GM13976 (cell line): ENCODE measurements around the gene MID1IP1.

Experiments used
- DNase-seq: peaks from one replicate; pipeline ENCODE4 v3.0.0; 2012; ENCODE audit warnings: low spot score
- in situ Hi-C: fragments of 300-500 bp; cut with MboI; formaldehyde crosslinking; loops from one replicate; pipeline ENCODE4 v1.12.0; 2022; ENCODE audit warnings: low sequenced_read_pairs, mixed read lengths, inconsistent platforms; ENCODE audit not compliant: unreplicated experiment
- TF ChIP-seq, protein P1 (sequence below): IDR thresholded peaks from 2 replicates; pipeline ENCODE4 v1.5.1; 2012; ENCODE audit warnings: borderline replicate concordance, mild to moderate bottlenecking; ENCODE audit not compliant: insufficient read depth; ENCODE audit errors: extremely low read depth, missing control alignments, control extremely low read depth

MID1IP1 gene

DNA sequence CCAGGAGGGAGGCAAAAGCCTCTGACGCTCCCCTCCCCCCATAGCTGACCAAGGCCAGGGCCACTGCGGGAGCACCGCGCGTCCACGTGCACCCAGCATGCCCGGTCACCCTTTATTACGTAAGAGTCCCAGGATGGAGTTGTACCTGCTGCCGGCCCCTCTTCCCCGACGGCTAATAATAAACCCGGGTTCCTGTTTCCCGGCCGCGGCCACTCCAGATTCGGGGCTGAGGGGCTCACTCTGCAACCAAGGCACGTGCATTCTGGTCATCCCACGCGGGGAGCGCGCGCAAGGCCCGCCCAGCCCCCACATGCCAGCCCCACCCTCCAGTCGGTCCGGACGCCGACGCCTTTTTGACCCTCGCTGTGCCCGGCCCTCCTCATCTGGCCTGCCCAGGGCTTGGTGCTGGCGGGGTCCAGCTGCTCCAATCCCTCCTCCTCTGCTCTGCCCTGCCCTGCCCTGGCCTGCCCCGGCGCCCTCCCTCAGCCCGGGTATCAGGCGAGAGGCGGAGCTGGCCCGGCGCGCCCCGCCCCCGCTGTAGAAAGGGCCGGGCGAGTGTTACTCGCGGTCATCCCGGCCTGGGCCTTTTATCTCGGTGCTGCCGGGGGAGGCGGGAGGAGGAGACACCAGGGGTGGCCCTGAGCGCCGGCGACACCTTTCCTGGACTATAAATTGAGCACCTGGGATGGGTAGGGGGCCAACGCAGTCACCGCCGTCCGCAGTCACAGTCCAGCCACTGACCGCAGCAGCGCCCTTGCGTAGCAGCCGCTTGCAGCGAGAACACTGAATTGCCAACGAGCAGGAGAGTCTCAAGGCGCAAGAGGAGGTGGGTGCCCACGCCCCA is 2.6 kb downstream of the MID1IP1 start:
- in situ Hi-C loops, result no loop called here
- TF ChIP-seq, protein P1, sequence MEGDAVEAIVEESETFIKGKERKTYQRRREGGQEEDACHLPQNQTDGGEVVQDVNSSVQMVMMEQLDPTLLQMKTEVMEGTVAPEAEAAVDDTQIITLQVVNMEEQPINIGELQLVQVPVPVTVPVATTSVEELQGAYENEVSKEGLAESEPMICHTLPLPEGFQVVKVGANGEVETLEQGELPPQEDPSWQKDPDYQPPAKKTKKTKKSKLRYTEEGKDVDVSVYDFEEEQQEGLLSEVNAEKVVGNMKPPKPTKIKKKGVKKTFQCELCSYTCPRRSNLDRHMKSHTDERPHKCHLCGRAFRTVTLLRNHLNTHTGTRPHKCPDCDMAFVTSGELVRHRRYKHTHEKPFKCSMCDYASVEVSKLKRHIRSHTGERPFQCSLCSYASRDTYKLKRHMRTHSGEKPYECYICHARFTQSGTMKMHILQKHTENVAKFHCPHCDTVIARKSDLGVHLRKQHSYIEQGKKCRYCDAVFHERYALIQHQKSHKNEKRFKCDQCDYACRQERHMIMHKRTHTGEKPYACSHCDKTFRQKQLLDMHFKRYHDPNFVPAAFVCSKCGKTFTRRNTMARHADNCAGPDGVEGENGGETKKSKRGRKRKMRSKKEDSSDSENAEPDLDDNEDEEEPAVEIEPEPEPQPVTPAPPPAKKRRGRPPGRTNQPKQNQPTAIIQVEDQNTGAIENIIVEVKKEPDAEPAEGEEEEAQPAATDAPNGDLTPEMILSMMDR, result no peak
- peak; percentile 83 for DNase-seq

DNA sequence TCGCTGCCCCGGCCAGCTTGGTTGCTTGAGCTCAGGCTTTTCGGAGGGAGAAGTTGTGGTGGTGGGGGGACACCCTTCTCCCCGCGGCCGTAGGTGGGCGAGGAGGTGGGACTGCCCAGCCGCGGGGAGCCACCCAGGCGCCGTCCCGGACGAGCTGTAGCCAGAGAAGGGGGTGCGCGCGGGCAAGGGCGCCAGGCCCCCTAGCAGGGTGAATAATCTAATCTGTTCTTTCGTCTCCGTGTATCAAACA is 3.1 kb downstream of the MID1IP1 start:
- TF ChIP-seq, protein P1, result no peak
- DNase-seq, result peak; percentile 27
- in situ Hi-C loops, result no loop called here

DNA sequence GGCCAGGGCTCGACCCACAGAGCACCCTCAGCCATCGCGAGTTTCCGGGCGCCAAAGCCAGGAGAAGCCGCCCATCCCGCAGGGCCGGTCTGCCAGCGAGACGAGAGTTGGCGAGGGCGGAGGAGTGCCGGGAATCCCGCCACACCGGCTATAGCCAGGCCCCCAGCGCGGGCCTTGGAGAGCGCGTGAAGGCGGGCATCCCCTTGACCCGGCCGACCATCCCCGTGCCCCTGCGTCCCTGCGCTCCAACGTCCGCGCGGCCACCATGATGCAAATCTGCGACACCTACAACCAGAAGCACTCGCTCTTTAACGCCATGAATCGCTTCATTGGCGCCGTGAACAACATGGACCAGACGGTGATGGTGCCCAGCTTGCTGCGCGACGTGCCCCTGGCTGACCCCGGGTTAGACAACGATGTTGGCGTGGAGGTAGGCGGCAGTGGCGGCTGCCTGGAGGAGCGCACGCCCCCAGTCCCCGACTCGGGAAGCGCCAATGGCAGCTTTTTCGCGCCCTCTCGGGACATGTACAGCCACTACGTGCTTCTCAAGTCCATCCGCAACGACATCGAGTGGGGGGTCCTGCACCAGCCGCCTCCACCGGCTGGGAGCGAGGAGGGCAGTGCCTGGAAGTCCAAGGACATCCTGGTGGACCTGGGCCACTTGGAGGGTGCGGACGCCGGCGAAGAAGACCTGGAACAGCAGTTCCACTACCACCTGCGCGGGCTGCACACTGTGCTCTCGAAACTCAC is 3.6 kb downstream of the MID1IP1 start:
- in situ Hi-C loops, result no loop called here
- DNase-seq, result peak; percentile 9
- TF ChIP-seq, protein P1, result no peak

DNA sequence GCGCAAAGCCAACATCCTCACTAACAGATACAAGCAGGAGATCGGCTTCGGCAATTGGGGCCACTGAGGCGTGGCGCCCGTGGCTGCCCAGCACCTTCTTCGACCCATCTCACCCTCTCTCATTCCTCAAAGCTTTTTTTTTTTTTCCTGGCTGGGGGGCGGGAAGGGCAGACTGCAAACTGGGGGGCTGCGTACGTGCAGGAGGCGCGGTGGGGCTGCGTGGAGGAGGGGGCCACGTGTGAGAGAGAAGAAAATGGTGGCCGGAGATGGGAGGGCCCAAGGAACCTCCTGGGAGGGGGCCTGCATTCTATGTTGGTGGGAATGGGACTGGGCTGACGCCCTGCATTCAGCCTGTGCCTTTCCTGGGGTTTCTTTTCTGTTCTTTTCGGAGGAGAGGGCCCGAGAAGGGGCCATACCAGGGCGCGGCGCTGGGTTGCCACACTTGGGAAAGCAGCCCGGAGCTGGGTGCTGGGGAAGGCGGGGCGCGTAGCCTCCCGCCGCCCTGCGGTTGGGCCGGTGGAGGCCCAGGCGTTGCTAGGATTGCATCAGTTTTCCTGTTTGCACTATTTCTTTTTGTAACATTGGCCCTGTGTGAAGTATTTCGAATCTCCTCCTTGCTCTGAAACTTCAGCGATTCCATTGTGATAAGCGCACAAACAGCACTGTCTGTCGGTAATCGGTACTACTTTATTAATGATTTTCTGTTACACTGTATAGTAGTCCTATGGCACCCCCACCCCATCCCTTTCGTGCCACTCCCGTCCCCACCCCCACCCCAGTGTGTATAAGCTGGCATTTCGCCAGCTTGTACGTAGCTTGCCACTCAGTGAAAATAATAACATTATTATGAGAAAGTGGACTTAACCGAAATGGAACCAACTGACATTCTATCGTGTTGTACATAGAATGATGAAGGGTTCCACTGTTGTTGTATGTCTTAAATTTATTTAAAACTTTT is 4.5 kb downstream of the MID1IP1 start:
- in situ Hi-C loops, result no loop called here
- TF ChIP-seq, protein P1, result no peak
- DNase-seq, result peak; percentile 42

DNA sequence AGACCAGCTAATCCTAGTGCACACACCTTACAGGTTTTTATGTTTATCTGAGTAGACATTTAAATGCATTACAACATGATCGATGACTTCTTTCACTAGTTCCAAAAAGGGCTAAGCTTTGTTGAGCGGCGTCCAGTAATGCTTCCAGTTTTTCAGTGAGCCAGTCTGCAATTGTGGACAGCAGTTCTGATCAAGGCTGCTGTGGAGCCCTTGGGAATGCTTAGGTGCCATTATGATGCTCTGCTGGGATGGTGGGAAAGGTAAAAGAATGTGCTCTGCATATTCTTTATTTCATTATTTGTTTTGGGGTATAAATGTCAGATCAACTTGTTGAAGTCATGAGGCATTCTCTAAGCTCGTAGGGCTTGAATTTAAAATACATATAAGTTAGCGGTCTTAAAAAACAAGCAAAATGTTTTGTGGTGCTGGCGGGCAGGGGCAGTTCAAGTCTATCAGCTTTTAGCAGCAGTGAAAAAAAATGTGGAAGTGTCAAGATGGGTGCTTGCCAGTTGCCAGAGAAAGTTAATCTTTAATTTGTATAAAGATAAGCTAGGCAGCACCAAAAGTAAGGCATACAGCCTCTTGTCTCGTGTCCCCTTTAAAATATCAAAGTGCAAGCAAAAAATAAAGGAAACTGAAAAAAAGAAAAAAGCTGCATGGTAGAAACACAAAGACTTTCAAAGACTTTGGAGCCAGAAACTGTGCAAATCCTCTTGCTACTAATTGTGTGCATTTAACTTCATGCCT is 5.8 kb downstream of the MID1IP1 start:
- in situ Hi-C loops, result no loop called here
- TF ChIP-seq, protein P1, result no peak
- DNase-seq, result no peak
